ENCODE data around the gene MACROD1. TPM values are rescaled to one million over a fixed set of nuclear protein-coding genes. Genes with fewer than 3 reads are reported as not detected.

Gene MACROD1
- polyA plus RNA-seq, 1 experiment: 8.1 TPM

GRCh38 chr11:64083398-64084080 lies 82.4 kb downstream of the MACROD1 start:
- Histone ChIP-seq H3K27ac (ENCODE audit: low read depth, low read length) (no peak overlapping the region), H3K9me3 (ENCODE audit: control insufficient read depth, insufficient read depth, low read length) (no peaks in the 10 kb centered on the region; the same call in 1 of the 2 replicates), H3K4me3 (ENCODE audit: low read depth, low read length) (no peak overlapping the region), H3K27me3 (ENCODE audit: control insufficient read depth, insufficient read depth, low read length) (peaks cover 28% of the 10 kb centered on the region)
- DNase-seq (ENCODE audit: low read depth, low spot score): no peak
- ChIA-PET POLR2A (no interaction called here), CTCF (no interaction called here)
- no peak for TF ChIP-seq CTCF (IDR thresholded peaks at IDR 0.05; ENCODE audit: low read depth, low read length)

DNA sequence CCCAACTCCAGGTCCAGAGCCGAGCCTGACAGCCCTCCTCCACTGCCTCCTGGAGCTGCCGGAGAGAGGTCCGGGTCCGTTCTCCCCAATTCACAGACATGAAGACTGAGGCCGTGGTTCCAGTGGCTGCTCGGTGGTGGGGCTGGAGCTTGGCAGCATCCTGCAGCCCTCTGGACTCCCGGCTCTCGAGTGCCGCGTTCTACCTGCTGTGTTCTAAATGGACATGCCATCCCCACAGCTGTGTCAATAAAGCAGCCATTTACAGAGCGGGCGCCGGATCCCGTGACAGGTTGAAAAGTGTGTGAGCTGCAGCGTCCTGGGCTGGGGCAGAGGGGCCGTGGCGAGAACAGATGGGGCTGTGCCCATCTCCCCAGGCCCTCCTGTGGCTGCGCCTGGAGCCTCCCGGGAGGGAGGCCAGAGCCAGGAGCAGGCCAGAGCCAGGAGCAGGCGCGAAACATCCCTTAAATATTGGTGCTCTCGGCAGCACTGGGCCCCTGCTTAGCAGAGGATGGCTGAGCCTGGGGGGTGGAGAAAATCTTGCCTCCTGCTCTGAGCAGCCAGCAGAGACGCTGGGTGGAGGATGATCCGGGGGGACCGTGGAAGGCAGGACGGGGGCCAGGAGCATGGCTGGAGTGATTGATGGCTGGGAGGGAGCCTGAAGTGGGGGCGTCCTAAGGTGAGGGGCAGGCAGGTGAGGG lies 84.0 kb downstream of the MACROD1 start:
- Histone ChIP-seq H3K27ac (ENCODE audit: low read depth, low read length) (no peak overlapping the region), H3K4me3 (ENCODE audit: low read depth, low read length) (no peak overlapping the region), H3K27me3 (ENCODE audit: control insufficient read depth, insufficient read depth, low read length) (peaks cover 30% of the 10 kb centered on the region), H3K9me3 (ENCODE audit: control insufficient read depth, insufficient read depth, low read length) (no peaks in the 10 kb centered on the region; the same call in 1 of the 2 replicates)
- no peak for TF ChIP-seq CTCF (IDR thresholded peaks at IDR 0.05; ENCODE audit: low read depth, low read length)
- DNase-seq (ENCODE audit: low read depth, low spot score): no peak
- ChIA-PET POLR2A (no interaction called here), CTCF (no interaction called here)

- DNase-seq (ENCODE audit: low read depth, low spot score): no peak
- no peak for TF ChIP-seq CTCF (IDR thresholded peaks at IDR 0.05; ENCODE audit: low read depth, low read length)
- Histone ChIP-seq H3K9me3 (ENCODE audit: control insufficient read depth, insufficient read depth, low read length) (no peaks in the 10 kb centered on the region; the same call in 1 of the 2 replicates), H3K4me3 (ENCODE audit: low read depth, low read length) (no peak overlapping the region), H3K27me3 (ENCODE audit: control insufficient read depth, insufficient read depth, low read length) (peaks cover 32% of the 10 kb centered on the region), H3K27ac (ENCODE audit: low read depth, low read length) (no peak overlapping the region)
- POLR2A ChIA-PET: no interaction called here
- CTCF ChIA-PET: no interaction called here
Observed at GRCh38 chr11:64080390-64080789, 85.5 kb downstream of the MACROD1 start.

DNA sequence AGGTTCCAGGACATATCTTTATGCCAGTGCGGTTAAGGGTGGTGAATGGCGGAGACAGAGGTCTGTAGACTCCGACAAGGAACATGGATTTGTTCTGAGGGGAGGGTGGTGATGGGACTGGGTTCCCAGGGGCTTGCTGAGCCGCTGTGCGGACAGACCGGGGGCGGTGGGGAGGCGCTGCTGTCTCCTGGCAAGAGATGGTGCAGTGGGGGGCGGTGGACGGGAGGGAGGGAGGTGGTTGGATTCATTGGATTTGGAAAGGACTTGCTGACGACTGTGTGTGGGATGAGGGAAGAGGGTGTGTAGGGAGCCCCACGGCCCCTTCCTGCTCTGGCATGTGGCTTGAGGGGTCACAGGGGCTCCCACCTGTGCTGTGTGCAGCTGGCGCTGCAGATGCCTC lies 87.0 kb downstream of the MACROD1 start:
- H3K27ac ChIP-seq (ENCODE audit: low read depth, low read length): no peak overlapping the region
- H3K27me3 ChIP-seq (ENCODE audit: control insufficient read depth, insufficient read depth, low read length): peaks cover 39% of the 10 kb centered on the region
- POLR2A ChIA-PET: no interaction called here
- no peaks in the 10 kb centered on the region; the same call in 1 of the 2 replicates for H3K9me3 ChIP-seq (ENCODE audit: control insufficient read depth, insufficient read depth, low read length)
- CTCF ChIA-PET: no interaction called here
- no peak overlapping the region for H3K4me3 ChIP-seq (ENCODE audit: low read depth, low read length)
- no peak for DNase-seq (ENCODE audit: low read depth, low spot score)
- no peak for TF ChIP-seq CTCF (IDR thresholded peaks at IDR 0.05; ENCODE audit: low read depth, low read length)

DNA sequence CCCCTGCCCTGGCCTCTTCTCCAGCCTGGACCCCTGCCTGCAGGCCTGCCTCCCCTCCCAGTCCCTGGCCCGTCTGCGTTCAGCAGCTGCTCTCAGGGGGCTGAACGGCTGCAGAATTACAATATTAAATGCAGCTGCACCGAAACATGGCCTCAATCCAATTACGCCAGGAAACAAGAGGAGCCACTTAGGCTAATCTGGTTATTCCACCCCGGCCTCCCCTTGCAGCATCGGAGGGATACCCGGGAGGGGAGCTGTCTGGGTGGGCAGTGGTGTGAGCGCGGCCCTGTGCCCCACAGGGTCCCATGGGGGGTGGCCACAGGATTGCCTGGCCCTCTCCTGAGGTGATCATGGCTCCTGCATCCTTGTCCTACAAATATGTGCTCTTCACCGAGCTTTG lies 87.6 kb downstream of the MACROD1 start:
- ChIA-PET POLR2A (no interaction called here), CTCF (no interaction called here)
- TF ChIP-seq CTCF (IDR thresholded peaks at IDR 0.05; ENCODE audit: low read depth, low read length): no peak
- Histone ChIP-seq H3K4me3 (ENCODE audit: low read depth, low read length) (no peak overlapping the region), H3K27me3 (ENCODE audit: control insufficient read depth, insufficient read depth, low read length) (peaks cover 41% of the 10 kb centered on the region), H3K9me3 (ENCODE audit: control insufficient read depth, insufficient read depth, low read length) (no peaks in the 10 kb centered on the region; the same call in 1 of the 2 replicates), H3K27ac (ENCODE audit: low read depth, low read length) (no peak overlapping the region)
- no peak for DNase-seq (ENCODE audit: low read depth, low spot score)

Measured in AG04450 (cell line).